A673 (cell line): ENCODE measurements around the gene FAM25A. TPM values are rescaled to one million over a fixed set of nuclear protein-coding genes. Genes with fewer than 3 reads are reported as not detected.

ENCODE experiments used
- BruUV-seq: library from RNA; stranded (reverse); fragments of 400-500 nt; replicated peaks from 2 replicates; lab custom pipeline; 2021; lab: Mats Ljungman, UMichigan
- CTCF ChIA-PET: fragments of 300-600 bp; sonication (Branson Sonifier 250); formaldehyde crosslinking; loops from one replicate; lab custom pipeline; 2022; ENCODE audit warnings: antibody characterized with exemption; lab: Charles Lee
- POLR2A ChIA-PET: fragments of 300-600 bp; sonication (Branson Sonifier 250); formaldehyde crosslinking; loops from one replicate; lab custom pipeline; 2022; ENCODE audit warnings: antibody characterized with exemption; ENCODE audit not compliant: low non-redundant PET; lab: Charles Lee
- DNase-seq: peaks from one replicate; pipeline ENCODE4 v3.0.0-alpha.2; 2015; ENCODE audit warnings: low spot score
- H3K27ac ChIP-seq: fragments of 200-600 bp; sonication (generic); 2 replicates; pipeline ENCODE4 v1.5.1; 2016; ENCODE audit warnings: mixed run types, low read depth, mild to moderate bottlenecking, mixed read lengths, antibody characterized with exemption, low read length; ENCODE audit not compliant: poor library complexity, severe bottlenecking
- H3K27me3 ChIP-seq: fragments of 200-600 bp; sonication (generic); replicated peaks from 2 replicates; pipeline ENCODE4 v1.6.1; 2017; ENCODE audit warnings: mixed run types, low read depth, mild to moderate bottlenecking, mixed read lengths, antibody characterized with exemption, low read length; ENCODE audit not compliant: insufficient read depth, poor library complexity
- H3K36me3 ChIP-seq: fragments of 200-600 bp; sonication (generic); 2 replicates; pipeline ENCODE4 v1.6.1; 2016; ENCODE audit warnings: mixed run types, mild to moderate bottlenecking, mixed read lengths, antibody characterized with exemption, low read length; ENCODE audit not compliant: insufficient read depth, poor library complexity, severe bottlenecking
- H3K4me1 ChIP-seq: fragments of 200-600 bp; sonication (generic); 2 replicates; pipeline ENCODE4 v1.6.1; 2017; ENCODE audit warnings: mixed run types, mild to moderate bottlenecking, mixed read lengths, antibody characterized with exemption, low read length; ENCODE audit not compliant: insufficient read depth, poor library complexity, severe bottlenecking
- H3K4me3 ChIP-seq: fragments of 200-600 bp; sonication (generic); 2 replicates; pipeline ENCODE4 v1.5.1; 2016; ENCODE audit warnings: low read depth, mixed run types, mild to moderate bottlenecking, mixed read lengths, low read length; ENCODE audit not compliant: poor library complexity, severe bottlenecking
- H3K9me3 ChIP-seq: fragments of 200-600 bp; sonication (generic); 2 replicates; pipeline ENCODE4 v1.6.1; 2016; ENCODE audit warnings: mixed run types, low read depth, mild to moderate bottlenecking, mixed read lengths, antibody characterized with exemption, low read length; ENCODE audit not compliant: poor library complexity, severe bottlenecking
- EZH2 ChIP-seq: fragments of 200-600 bp; sonication (generic); IDR thresholded peaks from 2 replicates; pipeline ENCODE4 v1.6.1; 2017; ENCODE audit warnings: borderline replicate concordance, low read depth, mild to moderate bottlenecking, mixed read lengths, antibody characterized with exemption, low read length; ENCODE audit not compliant: poor library complexity, severe bottlenecking
- intact Hi-C: fragments of 100-400 bp; cut with micrococcal nuclease; formaldehyde crosslinking; loops from one replicate; pipeline ENCODE4 v1.10.0; 2022; ENCODE audit not compliant: unreplicated experiment
- total RNA-seq: library from RNA; stranded (reverse); gene quantifications from 2 replicates; pipeline ENCODE4 v1.2.3, GENCODE V29; 2021
- TF ChIP-seq, protein P1 (sequence below): fragments of 300-800, 200-600 bp; sonication (generic); conservative IDR thresholded peaks from 2 replicates; pipeline ENCODE4 v1.5.1; 2017; ENCODE audit warnings: low read depth, mild to moderate bottlenecking, antibody characterized with exemption, low read length, moderate library complexity, mixed read lengths

Gene FAM25A
- total RNA-seq, 1 experiment from 2014 or later: not detected

DNA sequence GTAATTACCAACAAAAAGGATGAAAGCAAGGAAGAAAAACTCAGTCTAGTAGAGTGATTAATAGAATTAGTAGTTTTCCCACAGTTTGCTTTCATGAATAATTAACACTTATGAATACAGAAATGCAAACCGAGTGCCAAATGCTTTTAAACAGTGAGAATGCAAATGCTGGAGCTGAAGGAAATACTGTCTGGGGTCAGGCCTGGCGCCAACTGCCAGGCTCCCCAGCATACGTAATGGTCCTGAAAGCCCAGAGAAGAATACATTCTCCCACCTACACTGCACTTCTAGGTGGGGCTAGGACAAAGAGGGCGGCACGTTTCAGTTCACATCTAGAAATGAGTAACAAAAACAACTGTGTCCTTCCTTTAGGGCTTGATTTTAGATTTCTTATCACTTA, 44.6 kb downstream of the FAM25A start:
- no TSS peak for BruUV-seq
- POLR2A ChIA-PET: interaction anchor here (0.7 kb wide), 1 partner anchor 10 kb away, joined by 23 read pairs; no protein-coding TSS in a partner anchor
- Histone ChIP-seq H3K27me3 (no peaks in the 10 kb centered on the region), H3K9me3 (no peaks in the 10 kb centered on the region), H3K4me3 (no peak overlapping the region), H3K27ac (peak overlapping the region; percentile 29), H3K4me1 (peaks cover 23% of the 10 kb centered on the region), H3K36me3 (peaks cover 45% of the 10 kb centered on the region)
- TF ChIP-seq, protein P1, sequence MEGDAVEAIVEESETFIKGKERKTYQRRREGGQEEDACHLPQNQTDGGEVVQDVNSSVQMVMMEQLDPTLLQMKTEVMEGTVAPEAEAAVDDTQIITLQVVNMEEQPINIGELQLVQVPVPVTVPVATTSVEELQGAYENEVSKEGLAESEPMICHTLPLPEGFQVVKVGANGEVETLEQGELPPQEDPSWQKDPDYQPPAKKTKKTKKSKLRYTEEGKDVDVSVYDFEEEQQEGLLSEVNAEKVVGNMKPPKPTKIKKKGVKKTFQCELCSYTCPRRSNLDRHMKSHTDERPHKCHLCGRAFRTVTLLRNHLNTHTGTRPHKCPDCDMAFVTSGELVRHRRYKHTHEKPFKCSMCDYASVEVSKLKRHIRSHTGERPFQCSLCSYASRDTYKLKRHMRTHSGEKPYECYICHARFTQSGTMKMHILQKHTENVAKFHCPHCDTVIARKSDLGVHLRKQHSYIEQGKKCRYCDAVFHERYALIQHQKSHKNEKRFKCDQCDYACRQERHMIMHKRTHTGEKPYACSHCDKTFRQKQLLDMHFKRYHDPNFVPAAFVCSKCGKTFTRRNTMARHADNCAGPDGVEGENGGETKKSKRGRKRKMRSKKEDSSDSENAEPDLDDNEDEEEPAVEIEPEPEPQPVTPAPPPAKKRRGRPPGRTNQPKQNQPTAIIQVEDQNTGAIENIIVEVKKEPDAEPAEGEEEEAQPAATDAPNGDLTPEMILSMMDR: no peak
- no peak for TF ChIP-seq EZH2
- CTCF ChIA-PET: no interaction called here
- intact Hi-C loops: no loop called here
- DNase-seq: peak; percentile 56

DNA sequence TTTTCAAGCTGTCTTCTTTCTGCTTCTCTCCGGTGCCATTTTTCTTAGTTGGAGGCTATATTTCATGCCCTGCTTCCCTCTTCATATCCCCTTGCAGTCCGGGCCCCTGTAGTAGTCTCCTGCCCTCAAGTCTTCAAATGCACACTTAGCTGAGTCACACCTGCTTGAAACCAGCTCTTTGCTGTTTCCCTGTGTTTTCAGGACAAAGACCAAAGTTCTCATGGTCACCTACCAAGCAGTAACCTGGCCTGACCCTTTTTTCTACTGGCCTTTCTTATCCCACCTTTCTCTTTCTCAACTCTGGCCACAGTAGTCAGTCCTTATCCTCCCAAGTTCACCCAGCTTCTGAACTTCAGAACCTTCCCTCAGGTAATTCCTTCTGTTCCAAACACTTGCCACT, 46.1 kb downstream of the FAM25A start:
- Histone ChIP-seq H3K27me3 (no peaks in the 10 kb centered on the region), H3K27ac (no peak overlapping the region), H3K36me3 (peaks cover 30% of the 10 kb centered on the region), H3K4me3 (no peak overlapping the region), H3K4me1 (peaks cover 22% of the 10 kb centered on the region), H3K9me3 (no peaks in the 10 kb centered on the region)
- TF ChIP-seq, protein P1: no peak
- TF ChIP-seq EZH2: no peak
- ChIA-PET CTCF (no interaction called here), POLR2A (no interaction called here)
- intact Hi-C loops: no loop called here
- no TSS peak for BruUV-seq
- no peak for DNase-seq

DNA sequence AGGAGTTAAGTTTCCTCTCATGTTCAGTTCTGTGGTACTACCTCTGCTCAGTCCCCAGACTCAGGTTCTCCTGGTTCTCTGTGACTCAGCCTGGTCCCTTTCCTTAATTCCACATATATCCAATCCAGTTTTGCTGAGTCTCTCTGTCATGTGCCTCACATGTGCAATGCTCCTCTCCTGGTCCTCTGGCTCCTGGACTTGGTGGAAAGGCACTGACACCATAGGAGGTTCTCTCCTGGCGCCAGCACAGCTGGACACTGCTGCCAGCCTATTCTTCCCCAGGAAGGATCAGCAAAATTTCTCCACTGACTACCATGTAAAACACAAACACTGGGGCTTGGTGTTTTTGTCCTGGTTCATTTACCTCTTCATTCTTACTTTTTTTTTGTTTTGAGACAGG, 46.8 kb downstream of the FAM25A start:
- no peak overlapping the region for H3K27ac ChIP-seq
- intact Hi-C loops: no loop called here
- no peak overlapping the region for H3K4me3 ChIP-seq
- TF ChIP-seq, protein P1: no peak
- no peak for TF ChIP-seq EZH2
- H3K27me3 ChIP-seq: no peaks in the 10 kb centered on the region
- CTCF ChIA-PET: no interaction called here
- no peaks in the 10 kb centered on the region for H3K9me3 ChIP-seq
- H3K4me1 ChIP-seq: peaks cover 22% of the 10 kb centered on the region
- BruUV-seq: no TSS peak
- H3K36me3 ChIP-seq: peaks cover 26% of the 10 kb centered on the region
- POLR2A ChIA-PET: no interaction called here
- no peak for DNase-seq
